H1 (cell line): ENCODE measurements around the gene FASTK. TPM values are rescaled to one million over a fixed set of nuclear protein-coding genes. Genes with fewer than 3 reads are reported as not detected.

Source experiments
- CTCF ChIA-PET: fragments of 300-600 bp; sonication (Branson Sonifier 250); formaldehyde crosslinking; loops from one replicate; lab custom pipeline; 2021; ENCODE audit not compliant: partially characterized antibody; lab: Charles Lee
- POLR2A ChIA-PET: fragments of 300-600 bp; sonication (Branson Sonifier 250); formaldehyde crosslinking; loops from one replicate; lab custom pipeline; 2021; ENCODE audit warnings: inconsistent platforms; ENCODE audit not compliant: partially characterized antibody; lab: Charles Lee
- DNase-seq, 2 experiments: peaks; one replicate each; pipeline versions ENCODE4 v3.0.0 to v3.0.0-alpha.2; 2010 to 2022; ENCODE audit warnings: low spot score in 2 of 2, low read depth in 1 of 2, mixed read lengths in 1 of 2
- FAIRE-seq: peaks from 2 replicates; lab custom pipeline; 2011; peaks lifted over from hg19 to GRCh38; lab: Jason Lieb, UNC
- H2AFZ ChIP-seq: 2 replicates; pipeline ENCODE4 v1.8.1; 2012; ENCODE audit warnings: low read length, inconsistent platforms
- H2AK5ac ChIP-seq: 2 replicates; pipeline ENCODE4 v1.6.1; 2013; ENCODE audit warnings: low read depth, low read length
- H2BK120ac ChIP-seq: replicated peaks from 2 replicates; pipeline ENCODE3; 2013; ENCODE audit warnings: low read depth, low read length, inconsistent platforms
- H2BK12ac ChIP-seq: 2 replicates; pipeline ENCODE4 v1.6.1; 2013; ENCODE audit warnings: low read depth, low read length
- H2BK15ac ChIP-seq: 2 replicates; pipeline ENCODE4 v1.6.1; 2013; ENCODE audit warnings: low read length
- H2BK20ac ChIP-seq: 2 replicates; pipeline ENCODE4 v1.6.1; 2013; ENCODE audit warnings: low read length
- H2BK5ac ChIP-seq: 2 replicates; pipeline ENCODE4 v1.6.1; 2013; ENCODE audit warnings: low read depth, low read length
- H3K14ac ChIP-seq: 2 replicates; pipeline ENCODE4 v1.6.1; 2013; ENCODE audit warnings: inconsistent platforms; ENCODE audit not compliant: insufficient read length
- H3K18ac ChIP-seq: 2 replicates; pipeline ENCODE4 v1.6.1; 2013; ENCODE audit warnings: low read length; ENCODE audit errors: extremely low read depth
- H3K23ac ChIP-seq: 2 replicates; pipeline ENCODE4 v1.6.1; 2013; ENCODE audit warnings: inconsistent platforms; ENCODE audit not compliant: insufficient read length
- H3K23me2 ChIP-seq: 2 replicates; pipeline ENCODE4 v1.6.1; 2013; ENCODE audit warnings: low read depth, low read length
- H3K27ac ChIP-seq: 2 replicates; pipeline ENCODE4 v1.6.1; 2011; ENCODE audit warnings: low read depth, low read length, inconsistent platforms
- H3K27me3 ChIP-seq, 4 experiments: replicated peaks in 1 of 4; 1 replicate in 1 of 4; 2 replicates in 3 of 4; pipeline versions ENCODE4 v1.6.1 to v1.8.1; 2011 to 2013; ENCODE audit warnings: low read length in 3 of 4, mild to moderate bottlenecking in 3 of 4, inconsistent platforms in 2 of 4, mixed read lengths in 2 of 4, moderate library complexity in 1 of 4; ENCODE audit not compliant: control insufficient read depth in 3 of 4, insufficient read depth in 3 of 4; ENCODE audit errors: extremely low read depth in 1 of 4
- H3K36me3 ChIP-seq, 4 experiments: 2 replicates each; pipeline versions ENCODE4 v1.6.1 to v1.8.1; 2011 to 2013; ENCODE audit warnings: mild to moderate bottlenecking in 4 of 4, low read length in 3 of 4, moderate library complexity in 2 of 4, control low read depth in 1 of 4, inconsistent platforms in 1 of 4; ENCODE audit not compliant: insufficient read depth in 4 of 4, control insufficient read depth in 2 of 4
- H3K4ac ChIP-seq: replicated peaks from 2 replicates; pipeline ENCODE3; 2013; ENCODE audit warnings: low read length, low read depth, mixed read lengths, inconsistent platforms; ENCODE audit not compliant: insufficient read length
- H3K4me1 ChIP-seq, 4 experiments: replicated peaks in 1 of 4; 1 replicate in 1 of 4; 2 replicates in 3 of 4; pipeline versions ENCODE4 v1.6.1 to v1.8.1; 2011 to 2013; ENCODE audit warnings: low read length in 3 of 4, inconsistent platforms in 2 of 4, mixed read lengths in 1 of 4; ENCODE audit not compliant: insufficient read depth in 4 of 4, control insufficient read depth in 3 of 4
- H3K4me2 ChIP-seq, 2 experiments: 2 replicates each; pipeline versions ENCODE4 v1.6.1 to v1.8.1; 2011 to 2013; ENCODE audit warnings: low read depth in 2 of 2, low read length in 2 of 2, control low read depth in 1 of 2, inconsistent platforms in 1 of 2, mild to moderate bottlenecking in 1 of 2; ENCODE audit not compliant: insufficient read depth in 1 of 2
- H3K4me3 ChIP-seq, 4 experiments: fragments of 200-600, 300-600 bp in 1 of 4; sonication (generic), shearing (Covaris generic), sonication (Bioruptor Twin) in 1 of 4; 2 replicates each; pipeline versions ENCODE4 v1.5.1 to v1.8.1; 2011 to 2016; ENCODE audit warnings: low read length in 4 of 4, low read depth in 3 of 4, control low read depth in 2 of 4, inconsistent platforms in 2 of 4, mild to moderate bottlenecking in 2 of 4, mixed read lengths in 1 of 4, moderate library complexity in 1 of 4; ENCODE audit not compliant: insufficient read depth in 2 of 4; ENCODE audit errors: extremely low read depth in 1 of 4
- H3K56ac ChIP-seq: replicated peaks from 2 replicates; pipeline ENCODE3; 2013; ENCODE audit warnings: low read depth, mild to moderate bottlenecking, mixed read lengths, low read length, inconsistent platforms; ENCODE audit not compliant: insufficient read length
- H3K79me1 ChIP-seq: 2 replicates; pipeline ENCODE4 v1.6.1; 2013; ENCODE audit warnings: low read depth, low read length, control low read depth
- H3K79me2 ChIP-seq, 2 experiments: 2 replicates each; pipeline versions ENCODE4 v1.6.1 to v1.8.1; 2012 to 2013; ENCODE audit warnings: low read length in 2 of 2, mild to moderate bottlenecking in 2 of 2, inconsistent platforms in 1 of 2; ENCODE audit not compliant: insufficient read depth in 2 of 2, control insufficient read depth in 1 of 2
- H3K9ac ChIP-seq, 4 experiments: replicated peaks in 1 of 4; 1 replicate in 1 of 4; 2 replicates in 3 of 4; pipeline versions ENCODE4 v1.6.1 to v1.8.1; 2011 to 2013; ENCODE audit warnings: low read depth in 3 of 4, low read length in 3 of 4, control low read depth in 2 of 4, mild to moderate bottlenecking in 2 of 4, moderate library complexity in 2 of 4, inconsistent platforms in 1 of 4; ENCODE audit errors: extremely low read depth in 1 of 4
- H3K9me3 ChIP-seq, 2 experiments: 2 replicates each; pipeline versions ENCODE4 v1.6.1 to v1.8.1; 2012 to 2013; ENCODE audit warnings: mild to moderate bottlenecking in 2 of 2, moderate library complexity in 2 of 2, control low read depth in 1 of 2, inconsistent platforms in 1 of 2, low read depth in 1 of 2, low read length in 1 of 2, mixed read lengths in 1 of 2; ENCODE audit not compliant: insufficient read depth in 2 of 2
- H4K20me1 ChIP-seq, 2 experiments: replicated peaks in 1 of 2; 2 replicates each; pipeline versions ENCODE3 to v1.8.1; 2011 to 2013; ENCODE audit warnings: inconsistent platforms in 2 of 2, low read length in 2 of 2, mild to moderate bottlenecking in 1 of 2; ENCODE audit not compliant: insufficient read depth in 2 of 2, control insufficient read depth in 1 of 2
- H4K5ac ChIP-seq: 2 replicates; pipeline ENCODE4 v1.6.1; 2013; ENCODE audit warnings: low read length, low read depth, mixed read lengths, inconsistent platforms; ENCODE audit not compliant: insufficient read length
- H4K8ac ChIP-seq: 2 replicates; pipeline ENCODE4 v1.8.0; 2013; ENCODE audit warnings: mild to moderate bottlenecking, moderate library complexity, low read length, inconsistent platforms; ENCODE audit not compliant: insufficient read depth; ENCODE audit errors: extremely low read depth
- H4K91ac ChIP-seq: replicated peaks from 2 replicates; pipeline ENCODE3; 2013; ENCODE audit warnings: low read length, mixed read lengths, inconsistent platforms; ENCODE audit not compliant: insufficient read length
- EGR1 ChIP-seq: IDR thresholded peaks from 2 replicates; pipeline ENCODE4 v1.6.1; 2011; ENCODE audit warnings: low read depth, low read length, borderline replicate concordance
- EZH2 ChIP-seq: fragments of 200-600 bp; sonication (generic); IDR thresholded peaks from 2 replicates; pipeline ENCODE4 v1.7.1; 2012; ENCODE audit warnings: low read depth, mild to moderate bottlenecking, moderate library complexity, low read length, inconsistent platforms; ENCODE audit not compliant: severe bottlenecking
- KDM4A ChIP-seq: IDR thresholded peaks from one replicate; pipeline ENCODE4 v1.7.1; 2012; ENCODE audit warnings: low read depth, mild to moderate bottlenecking, moderate library complexity, low read length, inconsistent platforms; ENCODE audit not compliant: severe bottlenecking
- RFX5 ChIP-seq: IDR thresholded peaks from 2 replicates; pipeline ENCODE4 v1.6.1; 2011; ENCODE audit warnings: low read depth, low read length, improper control_type of control experiment, borderline replicate concordance
- WGBS, 2 experiments: shearing (Covaris generic) in 1 of 2; methylation state at CpG; one replicate each; pipeline versions ENCODE4 v1.1.6 to v1.1.7; 2013 to 2015; ENCODE audit warnings: low lambda C conversion rate in 2 of 2, mixed read lengths in 2 of 2, inconsistent platforms in 1 of 2, low coverage in 1 of 2, missing lambda C conversion rate in 1 of 2; ENCODE audit not compliant: insufficient replicate concordance in 2 of 2, insufficient coverage in 1 of 2, insufficient read length in 1 of 2; ENCODE audit errors: extremely low coverage in 1 of 2, missing lambda C conversion rate in 1 of 2; 5-methylcytosine and 5-hydroxymethylcytosine counted together
- polyA plus RNA-seq, 7 experiments: library from polyadenylated mRNA; depleted of rRNA in 3 of 7; stranded (reverse) in 5 of 7; unstranded in 2 of 7; fragments of >200 nt in 5 of 7; fragments of 200-250 nt in 2 of 7; gene quantifications; 1 replicate in 5 of 7; 2 replicates in 1 of 7; 4 replicates in 1 of 7; pipeline versions ENCODE4 v1.2.1 to v1.2.3, GENCODE V29; 2011 to 2013; ENCODE audit warnings: missing spikeins in 2 of 7, mixed read lengths in 2 of 7
- total RNA-seq: library from RNA; stranded (reverse); fragmentation: NEBNext Ultra II Directional; extraction: Animal tissue kit (Norgen Biotek cat#: 25700); gene quantifications from 2 replicates; pipeline ENCODE4 v1.2.1, GENCODE V29; 2021
- TF ChIP-seq, protein P1 (sequence below): IDR thresholded peaks from 2 replicates; pipeline ENCODE4 v1.6.1; 2012; ENCODE audit warnings: low read length, inconsistent platforms
- TF ChIP-seq, protein P2 (sequence below), 3 experiments: IDR thresholded peaks; 1 replicate in 2 of 3; 2 replicates in 1 of 3; pipeline versions ENCODE4 v1.5.1 to v1.6.1; 2011; ENCODE audit warnings: low read length in 3 of 3, mild to moderate bottlenecking in 3 of 3, inconsistent platforms in 2 of 3, low read depth in 1 of 3, moderate library complexity in 1 of 3; ENCODE audit not compliant: insufficient read depth in 1 of 3; ENCODE audit errors: control extremely low read depth in 1 of 3

The FASTK gene
- total and polyA plus RNA-seq, 2 of the 8 experiments (the other 6 are each of a cell fraction or from before 2014, with no cell fraction given), result 39.4 to 84.0 TPM

DNA sequence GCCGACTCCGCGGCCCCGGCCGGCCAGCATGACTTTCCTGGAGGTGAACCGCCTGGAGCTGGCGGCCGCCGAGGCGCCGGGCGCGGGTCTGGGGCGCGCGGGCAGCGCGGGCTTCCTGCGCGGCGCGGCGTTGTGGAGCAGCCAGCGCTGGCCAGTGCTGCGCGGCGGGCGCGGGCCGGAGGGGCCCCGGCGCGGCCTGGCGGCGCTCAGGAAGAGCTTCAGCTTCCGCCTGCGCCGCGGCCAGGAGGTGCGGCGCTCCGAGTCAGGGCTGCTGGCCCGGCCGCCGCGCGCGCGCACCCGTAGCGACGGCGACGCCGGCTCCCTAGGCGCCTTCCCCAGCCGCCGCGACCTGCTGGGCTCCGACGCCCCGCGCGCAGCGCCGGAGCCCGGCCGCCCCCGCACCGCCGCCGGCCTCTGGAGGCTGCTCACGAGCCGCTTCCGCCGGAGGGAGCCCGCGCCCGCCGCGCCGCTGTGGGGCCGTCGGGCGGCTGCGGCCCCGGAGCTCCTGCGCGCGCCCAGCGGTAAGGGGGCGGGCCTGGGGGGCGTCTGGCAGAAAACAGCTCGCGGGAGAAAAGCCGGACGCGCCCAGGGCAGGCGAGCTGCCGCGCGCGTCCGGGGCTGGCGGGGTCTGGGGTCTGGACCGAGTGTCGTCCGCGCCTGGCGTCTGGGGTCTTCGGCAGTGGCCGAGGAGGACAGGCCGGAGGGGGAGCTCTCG, 34.7 kb upstream of the FASTK start:
- no peak overlapping the region for H3K23ac ChIP-seq
- no peak overlapping the region for H2BK120ac ChIP-seq
- H2AK5ac ChIP-seq, result no peak overlapping the region
- H2BK5ac ChIP-seq, result no peak overlapping the region
- no peak overlapping the region for H2BK15ac ChIP-seq
- H3K4ac ChIP-seq, result no peak overlapping the region
- H3K18ac ChIP-seq, result no peak overlapping the region
- peak overlapping the region in 3 of 4 experiments; percentile 12 to 59 (median 32); a peak in 5 of 8 replicates for H3K4me3 ChIP-seq
- WGBS, 2 experiments, result 5% methylated on average over 58 of the region's 114 CpGs; no CpG with 5 or more reads in 1 of the 2 experiments
- DNase-seq (peak in 1 of 2 experiments; percentile 68), FAIRE-seq (no peak)
- no peak overlapping the region for H2AFZ ChIP-seq
- CTCF ChIA-PET, result interaction anchor here (0.6 to 22.4 kb wide), 17 partner anchors 9 to 131 kb away, joined by 3 to 448 read pairs (median 4); partner anchors contain the start of genes AGAP3, CDK5, SLC4A2 and TMUB1
- peak overlapping the region; percentile 55 to 70 for H3K4me2 ChIP-seq
- peak; percentile 46 for TF ChIP-seq EZH2
- peak; percentile 86 for TF ChIP-seq EGR1
- no peak for TF ChIP-seq KDM4A
- no peak for TF ChIP-seq RFX5
- TF ChIP-seq, protein P1, sequence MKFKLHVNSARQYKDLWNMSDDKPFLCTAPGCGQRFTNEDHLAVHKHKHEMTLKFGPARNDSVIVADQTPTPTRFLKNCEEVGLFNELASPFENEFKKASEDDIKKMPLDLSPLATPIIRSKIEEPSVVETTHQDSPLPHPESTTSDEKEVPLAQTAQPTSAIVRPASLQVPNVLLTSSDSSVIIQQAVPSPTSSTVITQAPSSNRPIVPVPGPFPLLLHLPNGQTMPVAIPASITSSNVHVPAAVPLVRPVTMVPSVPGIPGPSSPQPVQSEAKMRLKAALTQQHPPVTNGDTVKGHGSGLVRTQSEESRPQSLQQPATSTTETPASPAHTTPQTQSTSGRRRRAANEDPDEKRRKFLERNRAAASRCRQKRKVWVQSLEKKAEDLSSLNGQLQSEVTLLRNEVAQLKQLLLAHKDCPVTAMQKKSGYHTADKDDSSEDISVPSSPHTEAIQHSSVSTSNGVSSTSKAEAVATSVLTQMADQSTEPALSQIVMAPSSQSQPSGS, result no peak
- TF ChIP-seq, protein P2, sequence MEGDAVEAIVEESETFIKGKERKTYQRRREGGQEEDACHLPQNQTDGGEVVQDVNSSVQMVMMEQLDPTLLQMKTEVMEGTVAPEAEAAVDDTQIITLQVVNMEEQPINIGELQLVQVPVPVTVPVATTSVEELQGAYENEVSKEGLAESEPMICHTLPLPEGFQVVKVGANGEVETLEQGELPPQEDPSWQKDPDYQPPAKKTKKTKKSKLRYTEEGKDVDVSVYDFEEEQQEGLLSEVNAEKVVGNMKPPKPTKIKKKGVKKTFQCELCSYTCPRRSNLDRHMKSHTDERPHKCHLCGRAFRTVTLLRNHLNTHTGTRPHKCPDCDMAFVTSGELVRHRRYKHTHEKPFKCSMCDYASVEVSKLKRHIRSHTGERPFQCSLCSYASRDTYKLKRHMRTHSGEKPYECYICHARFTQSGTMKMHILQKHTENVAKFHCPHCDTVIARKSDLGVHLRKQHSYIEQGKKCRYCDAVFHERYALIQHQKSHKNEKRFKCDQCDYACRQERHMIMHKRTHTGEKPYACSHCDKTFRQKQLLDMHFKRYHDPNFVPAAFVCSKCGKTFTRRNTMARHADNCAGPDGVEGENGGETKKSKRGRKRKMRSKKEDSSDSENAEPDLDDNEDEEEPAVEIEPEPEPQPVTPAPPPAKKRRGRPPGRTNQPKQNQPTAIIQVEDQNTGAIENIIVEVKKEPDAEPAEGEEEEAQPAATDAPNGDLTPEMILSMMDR (IDR thresholded peaks at IDR 0.05; ENCODE audit: control extremely low read depth in 1 of 3, insufficient read depth in 1 of 3, low read depth in 1 of 3, low read length in 3 of 3), result peak in 1 of 3 experiments; percentile 0; a peak in 1 of 4 replicates
- H3K27me3 ChIP-seq, result peaks cover 0 to 15% (median 9%) of the 10 kb centered on the region in 4 experiments; a peak in 3 of 7 replicates
- H3K4me1 ChIP-seq, result peaks cover 0 to 24% (median 16%) of the 10 kb centered on the region in 4 experiments; a peak in 6 of 7 replicates
- H3K79me2 ChIP-seq, result peaks cover 0 to 16% of the 10 kb centered on the region in 2 experiments; a peak in 2 of 4 replicates
- H3K9ac ChIP-seq, result peak overlapping the region in 1 of 4 experiments; percentile 39; a peak in 1 of 7 replicates
- no peak overlapping the region for H3K14ac ChIP-seq
- no peak overlapping the region for H4K5ac ChIP-seq
- peaks cover 7% of the 10 kb centered on the region for H3K23me2 ChIP-seq
- peaks cover 0 to 13% (median 4%) of the 10 kb centered on the region in 4 experiments; a peak in 2 of 8 replicates for H3K36me3 ChIP-seq
- no peak overlapping the region for H3K27ac ChIP-seq
- no peak overlapping the region for H4K91ac ChIP-seq
- no peak overlapping the region for H3K56ac ChIP-seq
- H3K9me3 ChIP-seq, result no peaks in the 10 kb centered on the region
- peaks cover 47 to 61% of the 10 kb centered on the region in 2 experiments for H4K20me1 ChIP-seq
- no peak overlapping the region for H2BK12ac ChIP-seq
- H2BK20ac ChIP-seq, result no peak overlapping the region
- no peak overlapping the region for H4K8ac ChIP-seq
- H3K79me1 ChIP-seq, result peaks cover 5% of the 10 kb centered on the region
- POLR2A ChIA-PET, result interaction anchor here (0.6 to 2.7 kb wide), 8 partner anchors 9 to 112 kb away, joined by 3 to 9 read pairs (median 4); partner anchors contain the start of genes ABCF2 and FASTK
